Heart left ventricle (tissue), 13 donors: ENCODE measurements around the gene OOSP3.

Experiments
- POLR2A ChIP-seq, 2 donors: fragments of 450-650 bp; IDR thresholded peaks; one replicate each; pipeline ENCODE4 v1.6.1; 2017; ENCODE audit warnings: antibody characterized with exemption in 2 of 2, mild to moderate bottlenecking in 2 of 2, moderate library complexity in 2 of 2
- TF ChIP-seq, protein P1 (sequence below), 12 donors: fragments of 200-600 bp; sonication (generic) in 4 of 12; IDR thresholded peaks; one replicate each; pipeline versions ENCODE4 v1.5.0 to v1.8.0; 2018 to 2022; ENCODE audit warnings: antibody characterized with exemption in 12 of 12, mild to moderate bottlenecking in 5 of 12
- donor health status: ischemic (EF 13 %, LVEDD 7.1; RV severe dilation, severe dysfunction).
- donor health status: DM: no; HTN: yes; CAD: no.
- donor health status: DM: no; HTN: no; CAD: no.
- donor health status: ischemic (EF 25% LVEDD 6.9; RV normal size, moderate dysfunction).
- donor health status: ischemic (EF 25% LVEDD 5.7; RV mildly dilated, moderate dysfunction).
- donor health status: ischemic (EF 35%, LVEDD 5.7; RV mildly dilated, moderate dysfunction).
- donor health status: nonischemic (EF 11% LVEDD 7.7; RV severe dilation, severe dysfunction).
- donor health status: DM: yes; HTN: yes; CAD: no.
- donor health status: PGD.
- donor health status: ischemic (EF 29% LVEDD 5.4; RV normal size, mild dysfunction).
- donor health status: nonischemic (EF 23%, LVEDD 6.1; RV moderate dilation, normal function).

GRCh38 chr11:59879567-59879966 is 985 bp downstream of the OOSP3 start:
- TF ChIP-seq, protein P1, sequence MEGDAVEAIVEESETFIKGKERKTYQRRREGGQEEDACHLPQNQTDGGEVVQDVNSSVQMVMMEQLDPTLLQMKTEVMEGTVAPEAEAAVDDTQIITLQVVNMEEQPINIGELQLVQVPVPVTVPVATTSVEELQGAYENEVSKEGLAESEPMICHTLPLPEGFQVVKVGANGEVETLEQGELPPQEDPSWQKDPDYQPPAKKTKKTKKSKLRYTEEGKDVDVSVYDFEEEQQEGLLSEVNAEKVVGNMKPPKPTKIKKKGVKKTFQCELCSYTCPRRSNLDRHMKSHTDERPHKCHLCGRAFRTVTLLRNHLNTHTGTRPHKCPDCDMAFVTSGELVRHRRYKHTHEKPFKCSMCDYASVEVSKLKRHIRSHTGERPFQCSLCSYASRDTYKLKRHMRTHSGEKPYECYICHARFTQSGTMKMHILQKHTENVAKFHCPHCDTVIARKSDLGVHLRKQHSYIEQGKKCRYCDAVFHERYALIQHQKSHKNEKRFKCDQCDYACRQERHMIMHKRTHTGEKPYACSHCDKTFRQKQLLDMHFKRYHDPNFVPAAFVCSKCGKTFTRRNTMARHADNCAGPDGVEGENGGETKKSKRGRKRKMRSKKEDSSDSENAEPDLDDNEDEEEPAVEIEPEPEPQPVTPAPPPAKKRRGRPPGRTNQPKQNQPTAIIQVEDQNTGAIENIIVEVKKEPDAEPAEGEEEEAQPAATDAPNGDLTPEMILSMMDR (IDR thresholded peaks at IDR 0.05) = no peak
- TF ChIP-seq POLR2A (IDR thresholded peaks at IDR 0.05) = no peak
